AG09319 (cell line): ENCODE data around the gene AKIRIN1.

ENCODE experiments used
- DNase-seq: peaks from one replicate; pipeline ENCODE4 v3.0.0-alpha.2; 2010; ENCODE audit warnings: low read depth; ENCODE audit errors: extremely low read depth
- TF ChIP-seq, protein P1 (sequence below): IDR thresholded peaks from 2 replicates; pipeline ENCODE4 v1.5.1; 2011; ENCODE audit warnings: low read depth, mild to moderate bottlenecking, inconsistent platforms, low read length, moderate library complexity

The AKIRIN1 gene

DNA sequence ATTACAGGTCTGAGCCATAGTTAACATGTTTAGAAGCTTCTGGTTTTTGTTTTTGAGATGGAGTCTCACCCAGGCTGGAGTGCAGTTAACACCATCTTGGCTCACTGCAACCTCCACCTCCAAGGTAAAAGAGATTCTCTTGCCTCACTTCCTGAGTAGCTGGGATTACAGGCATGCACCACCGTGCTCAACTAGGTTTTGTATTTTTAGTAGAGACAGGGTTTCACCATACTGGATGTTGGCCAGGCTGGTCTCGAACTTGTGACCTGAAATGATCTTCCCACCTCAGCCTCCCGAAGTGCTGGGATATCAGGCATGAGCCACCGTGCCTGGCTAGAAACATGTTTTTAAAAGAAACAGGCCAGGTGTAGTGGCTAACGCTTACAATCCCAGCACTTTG lies 45.6 kb downstream of the AKIRIN1 start:
- TF ChIP-seq, protein P1, sequence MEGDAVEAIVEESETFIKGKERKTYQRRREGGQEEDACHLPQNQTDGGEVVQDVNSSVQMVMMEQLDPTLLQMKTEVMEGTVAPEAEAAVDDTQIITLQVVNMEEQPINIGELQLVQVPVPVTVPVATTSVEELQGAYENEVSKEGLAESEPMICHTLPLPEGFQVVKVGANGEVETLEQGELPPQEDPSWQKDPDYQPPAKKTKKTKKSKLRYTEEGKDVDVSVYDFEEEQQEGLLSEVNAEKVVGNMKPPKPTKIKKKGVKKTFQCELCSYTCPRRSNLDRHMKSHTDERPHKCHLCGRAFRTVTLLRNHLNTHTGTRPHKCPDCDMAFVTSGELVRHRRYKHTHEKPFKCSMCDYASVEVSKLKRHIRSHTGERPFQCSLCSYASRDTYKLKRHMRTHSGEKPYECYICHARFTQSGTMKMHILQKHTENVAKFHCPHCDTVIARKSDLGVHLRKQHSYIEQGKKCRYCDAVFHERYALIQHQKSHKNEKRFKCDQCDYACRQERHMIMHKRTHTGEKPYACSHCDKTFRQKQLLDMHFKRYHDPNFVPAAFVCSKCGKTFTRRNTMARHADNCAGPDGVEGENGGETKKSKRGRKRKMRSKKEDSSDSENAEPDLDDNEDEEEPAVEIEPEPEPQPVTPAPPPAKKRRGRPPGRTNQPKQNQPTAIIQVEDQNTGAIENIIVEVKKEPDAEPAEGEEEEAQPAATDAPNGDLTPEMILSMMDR = no peak
- no peak for DNase-seq

DNA sequence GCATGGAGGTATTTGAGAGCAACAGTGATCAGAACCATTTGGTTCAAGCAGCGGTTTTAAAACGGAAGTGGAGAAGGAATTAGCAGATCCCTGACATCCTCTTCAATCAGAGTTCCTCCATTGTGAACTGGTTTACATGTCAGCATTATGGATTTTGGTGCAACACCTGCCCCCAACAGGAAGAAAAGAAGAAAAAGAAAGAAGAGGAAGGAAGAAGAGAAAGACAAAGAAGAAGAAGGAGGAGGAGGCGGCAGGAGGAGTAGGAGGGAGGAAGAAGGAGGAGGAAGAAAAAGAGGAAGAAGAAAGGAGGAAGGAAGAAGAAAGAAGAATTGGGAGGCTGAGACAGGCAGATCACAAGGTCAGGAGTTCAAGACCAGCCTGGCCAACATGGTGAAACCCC lies 52.4 kb downstream of the AKIRIN1 start:
- TF ChIP-seq, protein P1 = no peak
- no peak for DNase-seq

DNA sequence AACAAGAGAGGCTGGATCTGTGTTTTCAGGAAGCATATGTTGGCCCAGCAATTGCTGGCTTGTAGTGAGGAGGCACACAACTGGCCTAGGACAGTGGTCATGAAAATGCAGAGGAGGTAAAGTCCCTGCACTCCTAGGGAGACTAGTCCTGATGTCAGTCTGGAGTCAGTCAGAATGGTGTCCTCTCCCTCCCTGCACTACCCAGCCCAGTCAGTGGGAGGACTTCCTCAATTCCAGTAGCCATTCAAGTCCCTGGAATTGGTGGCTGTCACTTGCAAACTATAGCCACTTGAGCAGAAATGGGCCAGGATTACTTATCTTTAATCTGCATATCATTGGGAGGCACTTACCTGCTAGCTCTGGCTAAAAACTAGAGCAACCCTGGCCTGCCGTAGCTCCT lies 53.7 kb downstream of the AKIRIN1 start:
- TF ChIP-seq, protein P1 = no peak
- no peak for DNase-seq

DNA sequence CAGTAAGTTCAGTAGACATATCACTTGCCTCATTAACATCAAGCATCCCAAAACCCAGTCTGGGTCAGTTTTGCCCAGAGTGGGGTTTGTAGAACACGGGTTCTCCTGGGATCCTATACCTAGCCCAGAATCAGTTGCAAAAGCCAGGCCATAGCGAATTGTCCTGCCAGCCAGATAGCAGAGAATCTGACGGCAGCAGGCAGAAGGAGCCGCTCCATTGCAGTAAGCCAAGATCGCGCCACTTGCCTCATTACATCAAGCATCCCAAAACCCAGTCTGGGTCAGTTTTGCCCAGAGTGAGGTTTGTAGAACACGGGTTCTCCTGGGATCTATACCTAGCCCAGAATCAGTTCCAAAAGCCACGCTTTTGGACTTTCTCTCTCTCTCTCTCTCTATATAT lies 54.2 kb downstream of the AKIRIN1 start:
- TF ChIP-seq, protein P1 = no peak
- no peak for DNase-seq

DNA sequence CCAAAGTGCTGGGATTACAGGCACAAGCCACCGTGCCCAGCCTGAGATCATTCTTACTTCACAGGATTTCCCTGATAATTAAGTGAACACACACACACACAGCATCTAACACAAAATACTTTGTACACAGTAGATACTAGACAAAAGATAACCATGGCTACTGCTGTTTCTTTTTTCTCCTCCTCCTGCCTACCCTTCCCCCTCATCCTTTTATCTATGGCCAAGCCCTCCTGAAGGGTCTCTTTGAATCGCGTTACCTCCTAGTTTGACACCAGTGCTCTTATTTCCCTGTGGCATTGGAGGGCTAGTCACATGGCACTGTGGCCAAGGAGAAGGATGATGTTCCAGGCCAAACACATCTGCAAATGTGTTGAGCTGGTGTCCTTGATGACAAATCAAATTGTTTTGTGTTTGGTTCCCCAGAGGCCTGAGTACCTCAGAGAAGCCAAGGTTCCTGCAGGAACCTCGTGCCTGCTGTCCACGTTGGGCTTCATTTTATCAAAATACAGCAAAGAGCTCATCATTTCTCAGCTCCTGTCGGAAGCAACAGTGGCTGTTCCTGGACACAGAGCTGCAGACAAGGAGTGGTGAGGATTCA lies 55.6 kb downstream of the AKIRIN1 start:
- DNase-seq = no peak

DNA sequence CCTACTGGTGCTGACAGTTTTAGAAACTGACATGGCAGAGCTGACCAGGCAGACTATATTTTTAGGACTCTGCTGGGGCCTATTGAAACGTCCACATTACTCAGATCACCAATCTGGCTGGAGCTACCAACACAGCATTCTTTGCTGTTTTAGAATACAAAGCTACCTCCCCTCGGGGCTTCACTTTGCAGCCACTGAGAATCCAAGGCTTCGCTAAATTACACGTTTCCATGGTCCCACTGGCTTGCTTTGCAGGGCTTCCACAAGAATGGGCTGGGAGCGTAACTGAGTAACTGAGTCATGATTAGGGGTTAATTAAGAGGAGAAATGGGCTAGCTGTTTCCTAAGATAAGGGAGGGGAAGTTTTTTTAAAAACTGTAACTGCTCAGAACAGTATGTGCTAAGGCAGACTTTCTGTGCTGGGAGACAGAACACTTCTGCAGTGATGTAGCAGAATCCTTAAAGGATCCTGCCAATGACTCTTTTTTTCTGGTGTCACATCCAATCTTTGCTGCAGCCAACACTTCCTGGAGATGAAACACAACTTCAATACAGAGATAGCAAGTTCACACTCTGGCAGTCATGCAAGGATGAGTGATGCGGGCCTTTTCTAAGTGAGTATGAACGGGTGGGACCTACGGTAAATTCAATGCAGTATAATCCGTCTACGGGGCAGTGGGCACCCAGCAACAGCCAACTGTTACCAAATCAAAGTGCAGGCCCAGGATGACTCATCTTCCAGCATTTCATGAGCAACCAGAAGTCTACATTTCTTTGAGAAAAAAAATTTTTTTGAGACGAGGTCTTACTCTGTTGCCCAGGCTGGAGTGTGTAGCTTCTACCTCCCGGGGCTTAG lies 56.5 kb downstream of the AKIRIN1 start:
- DNase-seq = peak; percentile 51
- TF ChIP-seq, protein P1 = no peak

More for the DNA sequence above, 55.6 kb downstream of the AKIRIN1 start:
- TF ChIP-seq, protein P1 = no peak

DNA sequence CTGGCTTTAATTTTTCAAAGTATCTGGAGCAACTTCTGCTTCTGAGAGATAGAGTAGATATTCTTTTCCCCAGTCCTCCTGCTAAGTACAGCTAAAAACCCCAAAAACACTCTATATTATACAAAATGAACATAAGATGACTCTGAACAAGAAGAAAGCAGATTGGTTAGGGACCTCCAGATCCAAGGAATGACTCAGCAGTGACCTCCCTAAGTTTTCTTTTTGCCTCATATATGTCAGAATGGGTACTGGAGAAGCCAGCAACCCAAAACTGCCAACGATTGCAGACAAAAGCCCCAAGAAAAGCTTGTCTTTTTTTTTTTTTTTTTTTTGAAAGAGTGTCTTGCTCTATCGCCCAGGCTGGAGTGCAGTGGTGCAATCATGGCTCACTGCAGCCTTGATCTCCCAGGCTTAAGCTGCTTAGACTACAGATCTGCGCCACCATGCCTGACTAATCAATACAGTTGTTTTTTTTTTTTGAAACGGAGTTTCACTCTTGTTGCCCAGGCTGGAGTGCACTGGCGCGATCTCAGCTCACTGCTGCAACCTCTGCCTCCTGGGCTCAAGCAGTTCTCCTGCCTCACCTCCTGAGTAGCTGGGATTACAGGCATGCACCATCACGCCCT lies 57.8 kb downstream of the AKIRIN1 start:
- TF ChIP-seq, protein P1 = no peak
- DNase-seq = no peak
